NB4 (cell line): ENCODE data around the gene PDIA5.

ENCODE experiments used
- CTCF ChIP-seq: IDR thresholded peaks from one replicate; pipeline ENCODE4 v1.5.1; 2012; ENCODE audit warnings: low read depth, low read length
- POLR2A ChIP-seq: IDR thresholded peaks from 2 replicates; pipeline ENCODE4 v1.6.1; 2011; ENCODE audit warnings: mild to moderate bottlenecking; ENCODE audit not compliant: insufficient read length; ENCODE audit errors: extremely low read depth

GRCh38 chr3:123134671-123135070 lies 67.8 kb downstream of the PDIA5 start:
- no peak for TF ChIP-seq POLR2A
- TF ChIP-seq CTCF = no peak
